VCaP (cell line): ENCODE measurements around the gene LSM2.

Source experiments
- H3K27ac ChIP-seq: fragments of 450-650 bp; 2 replicates; pipeline ENCODE4 v1.5.1; 2017
- TF ChIP-seq, protein P1 (sequence below): fragments of 450-650 bp; conservative IDR thresholded peaks from 2 replicates; pipeline ENCODE4 v1.5.1; 2017; ENCODE audit warnings: mild to moderate bottlenecking, moderate library complexity

The LSM2 gene

DNA sequence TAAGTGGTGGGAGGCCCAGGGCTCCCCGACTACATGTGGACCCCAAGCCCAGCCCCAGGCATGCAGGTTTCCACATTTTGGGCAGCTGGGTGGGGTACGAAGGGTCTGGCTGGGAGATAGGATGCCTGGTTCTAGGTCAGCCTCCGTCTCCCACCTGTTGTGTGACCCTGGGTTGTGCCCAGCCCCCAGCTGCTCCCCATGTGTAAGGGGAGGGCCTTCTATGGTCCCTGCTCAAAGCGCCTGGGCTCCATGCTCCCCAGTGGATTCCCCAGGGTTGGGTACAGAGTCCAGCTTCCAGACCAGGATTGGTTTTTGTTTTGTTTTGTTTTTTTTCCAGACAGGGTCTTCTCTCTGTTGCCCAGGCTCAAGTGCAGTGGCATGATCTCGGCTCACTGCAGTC is 28.6 kb downstream of the LSM2 start:
- TF ChIP-seq, protein P1, sequence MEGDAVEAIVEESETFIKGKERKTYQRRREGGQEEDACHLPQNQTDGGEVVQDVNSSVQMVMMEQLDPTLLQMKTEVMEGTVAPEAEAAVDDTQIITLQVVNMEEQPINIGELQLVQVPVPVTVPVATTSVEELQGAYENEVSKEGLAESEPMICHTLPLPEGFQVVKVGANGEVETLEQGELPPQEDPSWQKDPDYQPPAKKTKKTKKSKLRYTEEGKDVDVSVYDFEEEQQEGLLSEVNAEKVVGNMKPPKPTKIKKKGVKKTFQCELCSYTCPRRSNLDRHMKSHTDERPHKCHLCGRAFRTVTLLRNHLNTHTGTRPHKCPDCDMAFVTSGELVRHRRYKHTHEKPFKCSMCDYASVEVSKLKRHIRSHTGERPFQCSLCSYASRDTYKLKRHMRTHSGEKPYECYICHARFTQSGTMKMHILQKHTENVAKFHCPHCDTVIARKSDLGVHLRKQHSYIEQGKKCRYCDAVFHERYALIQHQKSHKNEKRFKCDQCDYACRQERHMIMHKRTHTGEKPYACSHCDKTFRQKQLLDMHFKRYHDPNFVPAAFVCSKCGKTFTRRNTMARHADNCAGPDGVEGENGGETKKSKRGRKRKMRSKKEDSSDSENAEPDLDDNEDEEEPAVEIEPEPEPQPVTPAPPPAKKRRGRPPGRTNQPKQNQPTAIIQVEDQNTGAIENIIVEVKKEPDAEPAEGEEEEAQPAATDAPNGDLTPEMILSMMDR = no peak

DNA sequence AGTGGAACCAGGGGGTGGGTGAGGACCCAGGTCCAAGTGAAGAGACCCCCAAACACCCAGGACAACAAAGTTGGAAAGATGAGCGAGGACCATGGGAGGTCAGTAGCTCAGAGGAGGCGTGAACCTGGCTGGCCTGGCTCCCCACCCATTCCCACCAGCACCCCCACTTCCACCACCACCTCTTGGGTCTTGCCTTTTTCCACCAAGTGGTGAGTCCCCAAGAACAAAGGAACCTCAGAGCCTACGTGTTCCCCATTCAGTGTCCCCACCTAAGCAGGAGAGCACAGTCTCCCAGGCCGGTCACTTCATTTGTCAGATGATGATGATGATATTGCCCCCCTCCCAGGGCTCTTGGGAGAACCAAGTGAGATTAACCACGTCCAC is 29.1 kb downstream of the LSM2 start:
- H3K27ac ChIP-seq = no peak overlapping the region

More for the DNA sequence above, 28.6 kb downstream of the LSM2 start:
- H3K27ac ChIP-seq = no peak overlapping the region

DNA sequence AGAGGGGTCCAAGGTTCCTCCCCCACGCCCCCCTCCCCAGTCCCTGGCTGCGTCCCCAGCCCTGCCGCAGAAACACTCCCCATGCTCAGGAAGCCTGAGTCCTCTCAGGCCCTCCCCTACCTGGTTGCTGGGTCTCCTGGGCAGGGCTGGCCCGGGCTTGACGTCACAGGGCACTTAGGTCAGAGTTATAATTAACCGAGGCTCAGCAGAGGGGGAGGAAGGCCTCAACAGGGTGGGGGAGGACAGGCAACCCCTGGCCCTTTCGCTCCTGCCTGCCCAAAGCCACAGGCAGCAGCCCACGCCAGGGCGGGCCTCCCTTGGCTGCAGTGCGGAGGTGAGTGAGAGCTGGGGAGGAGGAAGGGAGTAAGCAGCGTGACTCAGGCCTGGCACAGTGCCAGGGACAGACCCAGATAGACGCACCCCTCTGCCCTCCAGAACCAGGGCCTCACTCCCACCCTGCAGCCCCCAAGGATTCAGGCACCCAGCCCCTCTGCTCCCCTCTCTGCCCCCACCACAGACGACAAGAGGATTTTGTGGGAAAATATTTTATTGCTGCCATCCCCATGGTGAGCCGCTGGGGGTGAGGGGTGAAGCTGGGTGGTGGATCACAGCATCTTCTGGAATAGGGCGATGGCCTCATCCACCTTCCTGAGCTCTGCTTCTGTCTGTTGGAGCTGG is 29.6 kb downstream of the LSM2 start, which contains the start of gene VWA7:
TSS of gene VWA7 (minus strand) at position 340 of the 678 bp plus-strand sequence. CDS start 549 bp downstream, outside the sequence.
- TF ChIP-seq, protein P1 = no peak
- no peak within 1 kb of the TSS for H3K27ac ChIP-seq

More for the DNA sequence above, 29.1 kb downstream of the LSM2 start:
- TF ChIP-seq, protein P1 = no peak

DNA sequence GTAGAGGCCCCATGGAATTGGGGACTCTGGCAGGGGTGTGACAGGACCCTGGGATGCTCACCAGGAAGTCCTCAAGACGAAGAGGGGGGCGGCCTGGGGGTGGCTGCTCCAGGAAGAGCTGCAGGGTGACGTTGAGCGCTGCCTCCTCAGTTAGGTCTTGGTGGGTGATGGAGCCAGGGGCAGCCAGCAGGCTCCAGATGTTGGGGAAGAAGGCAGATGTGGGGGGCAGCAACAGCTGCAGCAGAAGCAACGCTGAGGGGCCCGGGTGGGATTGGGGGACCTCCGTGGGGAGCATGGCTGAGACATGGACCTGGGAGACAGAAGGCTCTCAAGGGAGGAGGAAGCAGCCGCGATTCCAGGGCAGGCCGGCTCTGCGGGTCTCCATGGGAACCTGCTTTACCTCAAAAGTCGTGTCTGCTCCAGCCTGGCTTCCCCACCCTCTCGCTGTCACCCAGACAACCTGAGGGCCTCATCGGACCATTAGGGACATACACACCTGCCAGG is 30.2 kb downstream of the LSM2 start:
- no peak overlapping the region for H3K27ac ChIP-seq
- TF ChIP-seq, protein P1 = no peak

DNA sequence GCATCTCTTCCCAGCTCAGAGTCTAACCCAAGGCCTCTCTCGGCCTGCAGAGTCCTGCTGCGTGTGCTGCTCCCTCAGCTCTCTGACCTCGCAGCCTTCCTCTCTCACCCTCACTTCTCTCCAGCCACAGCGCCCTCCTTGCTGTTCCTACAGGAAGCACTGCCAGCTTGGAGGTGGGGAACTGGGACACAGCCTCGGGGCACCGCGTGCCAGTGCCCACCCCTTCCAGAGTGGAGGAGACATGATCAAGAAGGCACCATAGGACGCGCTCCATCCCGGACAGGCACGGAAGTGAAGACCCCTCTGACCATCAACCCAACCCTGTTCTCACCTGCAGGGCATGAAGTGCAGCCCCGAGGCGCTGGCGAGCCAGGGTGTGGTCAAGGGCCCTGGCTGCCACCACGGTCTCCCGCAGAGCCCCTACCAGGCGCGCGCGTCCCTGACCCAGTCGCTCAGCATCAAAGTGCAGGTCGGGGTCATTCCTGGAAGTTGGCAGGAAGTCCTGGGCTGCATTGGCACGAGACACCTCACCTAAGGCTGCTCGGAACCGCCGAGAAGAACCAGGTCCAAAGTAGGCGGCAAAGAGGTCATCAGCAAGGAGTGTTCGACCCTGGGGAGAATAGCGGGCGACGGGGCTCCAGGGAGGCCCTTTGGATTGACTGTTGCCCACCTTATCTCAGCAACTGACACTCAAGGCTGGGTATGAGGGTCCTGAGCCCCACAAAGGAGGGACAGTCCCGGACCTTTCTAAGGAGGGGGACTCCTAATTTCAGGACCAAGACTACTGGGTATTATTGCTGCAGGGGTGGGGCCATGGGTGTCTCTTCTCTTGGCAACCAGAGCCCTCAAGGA is 30.9 kb downstream of the LSM2 start:
- no peak overlapping the region for H3K27ac ChIP-seq
- TF ChIP-seq, protein P1 = no peak

DNA sequence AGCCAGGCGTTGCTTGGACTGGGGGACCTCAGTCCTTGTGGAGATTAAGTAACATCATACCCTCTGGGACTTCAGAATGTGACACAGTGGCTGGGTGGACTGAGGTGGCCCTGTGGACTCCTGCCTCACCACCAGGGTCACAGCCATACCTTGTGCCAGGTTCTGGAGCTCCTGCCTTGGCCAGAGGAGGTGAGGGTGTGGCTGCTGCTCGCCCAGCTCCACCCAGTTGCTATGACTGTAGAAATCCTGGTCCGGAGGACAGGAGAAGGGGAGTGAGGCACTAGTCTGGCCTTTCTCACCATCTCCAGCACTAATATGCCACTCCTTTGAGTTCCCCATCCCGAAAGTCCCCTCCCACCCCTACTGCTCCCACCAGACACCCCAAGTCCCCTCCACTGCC is 31.6 kb downstream of the LSM2 start:
- TF ChIP-seq, protein P1 = no peak
- H3K27ac ChIP-seq = no peak overlapping the region

DNA sequence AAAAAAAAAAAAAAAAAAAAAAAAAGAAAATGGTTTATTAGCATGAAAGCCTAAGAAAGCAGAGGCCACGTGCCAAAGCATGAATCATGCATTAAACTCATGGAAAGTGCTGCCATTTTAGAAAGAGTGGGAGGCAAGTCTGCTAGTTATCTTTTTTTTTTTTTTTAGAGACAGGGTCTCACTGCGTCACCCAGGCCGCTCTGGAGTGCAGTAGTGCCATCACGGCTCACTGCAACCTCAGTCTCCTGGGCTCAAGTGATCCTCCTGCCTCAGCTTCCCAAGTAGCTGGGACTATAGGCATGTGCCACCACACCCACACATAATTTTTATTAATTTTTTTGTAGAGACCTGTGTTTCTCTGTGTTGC is 34.8 kb downstream of the LSM2 start:
- TF ChIP-seq, protein P1 = no peak
- H3K27ac ChIP-seq = no peak overlapping the region
